T-helper 9 cell (primary cell): ENCODE data around the gene NFKBIE.
A peak's percentile ranks its signal among the peaks of the same experiment; 100 is the strongest.

Experiments
- DNase-seq: peaks from one replicate; pipeline ENCODE4 v3.0.0-alpha.2; 2020

NFKBIE gene

GRCh38 chr6:44257025-44257752 is 8.2 kb downstream of the NFKBIE start, which contains the start of gene SLC35B2:
SLC35B2 (minus strand) TSS chr6:44257528; CDS start chr6:44257410, 118 bp downstream.
- DNase-seq = peak; percentile 57

- no peak for DNase-seq
Measured at GRCh38 chr6:44256775-44257024, 8.7 kb downstream of the NFKBIE start.

GRCh38 chr6:44255871-44256774 is 9.2 kb downstream of the NFKBIE start:
- DNase-seq = no peak

- no peak for DNase-seq
Measured at GRCh38 chr6:44255105-44255808, 10.1 kb downstream of the NFKBIE start.

DNA sequence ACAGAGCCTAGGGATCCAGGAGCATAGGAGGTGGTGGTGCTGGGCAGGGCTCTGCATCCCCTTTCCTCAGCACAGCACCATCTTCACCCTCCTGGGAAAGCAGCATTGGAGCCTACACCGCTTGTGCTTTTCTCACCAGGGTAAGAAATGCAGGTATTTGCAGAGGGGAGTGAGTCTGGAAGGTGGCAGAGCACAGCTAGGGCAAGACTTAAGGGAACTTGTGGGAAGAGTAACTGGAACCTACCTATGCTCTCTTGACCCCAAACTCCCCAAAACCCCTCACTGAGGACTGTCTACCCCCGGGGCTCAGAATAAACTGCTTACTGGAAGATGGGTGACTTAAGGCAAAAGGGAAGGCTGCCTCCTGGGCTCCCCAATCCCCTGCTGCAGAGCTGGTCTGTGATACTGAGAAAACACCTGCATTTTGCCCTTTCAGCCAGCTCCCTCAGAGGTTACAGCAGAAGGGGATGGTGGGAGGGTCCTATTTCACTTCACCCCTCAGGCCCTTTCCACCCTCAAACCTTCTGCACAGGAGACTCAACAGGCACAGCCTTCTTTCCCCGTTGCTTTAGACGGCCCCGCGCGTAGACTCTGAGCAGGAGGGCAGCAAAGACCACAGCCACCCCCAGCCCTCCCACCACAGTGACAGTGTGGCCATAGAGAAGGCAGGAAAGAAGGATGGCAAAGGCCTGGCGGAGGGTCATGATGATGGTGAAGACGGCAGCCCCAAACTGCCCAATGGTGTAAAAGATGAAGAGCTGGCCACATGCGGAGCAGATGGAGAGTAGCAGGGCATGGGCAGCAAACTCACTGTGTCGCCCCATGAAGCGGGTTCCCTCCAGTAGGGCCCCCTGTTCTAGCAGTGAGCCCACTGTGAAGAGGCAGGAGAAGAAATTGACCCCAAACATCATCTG is 10.9 kb downstream of the NFKBIE start:
- no peak for DNase-seq

DNA sequence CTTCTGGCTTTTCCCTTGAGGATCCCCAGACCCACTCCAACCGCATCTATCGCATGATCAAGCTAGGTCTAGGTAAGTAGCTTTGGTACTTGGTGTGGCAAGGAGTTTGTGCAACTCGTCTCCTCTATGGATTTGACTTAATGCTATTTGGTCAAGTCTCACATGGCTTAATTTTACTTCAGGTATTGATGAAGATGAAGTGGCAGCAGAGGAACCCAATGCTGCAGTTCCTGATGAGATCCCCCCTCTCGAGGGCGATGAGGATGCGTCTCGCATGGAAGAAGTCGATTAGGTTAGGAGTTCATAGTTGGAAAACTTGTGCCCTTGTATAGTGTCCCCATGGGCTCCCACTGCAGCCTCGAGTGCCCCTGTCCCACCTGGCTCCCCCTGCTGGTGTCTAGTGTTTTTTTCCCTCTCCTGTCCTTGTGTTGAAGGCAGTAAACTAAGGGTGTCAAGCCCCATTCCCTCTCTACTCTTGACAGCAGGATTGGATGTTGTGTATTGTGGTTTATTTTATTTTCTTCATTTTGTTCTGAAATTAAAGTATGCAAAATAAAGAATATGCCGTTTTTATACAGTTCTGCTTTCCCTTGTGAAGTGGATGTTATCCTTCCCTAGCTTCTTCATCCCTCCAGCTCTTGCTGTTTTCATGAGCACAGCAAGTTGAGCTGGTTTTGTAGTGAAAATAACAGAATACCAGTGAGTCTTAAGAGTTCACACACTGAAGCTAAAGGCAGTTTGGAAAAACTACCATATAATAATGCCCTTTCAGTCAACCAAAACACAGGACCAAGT is 11.8 kb downstream of the NFKBIE start:
- DNase-seq = peak; percentile 61

DNA sequence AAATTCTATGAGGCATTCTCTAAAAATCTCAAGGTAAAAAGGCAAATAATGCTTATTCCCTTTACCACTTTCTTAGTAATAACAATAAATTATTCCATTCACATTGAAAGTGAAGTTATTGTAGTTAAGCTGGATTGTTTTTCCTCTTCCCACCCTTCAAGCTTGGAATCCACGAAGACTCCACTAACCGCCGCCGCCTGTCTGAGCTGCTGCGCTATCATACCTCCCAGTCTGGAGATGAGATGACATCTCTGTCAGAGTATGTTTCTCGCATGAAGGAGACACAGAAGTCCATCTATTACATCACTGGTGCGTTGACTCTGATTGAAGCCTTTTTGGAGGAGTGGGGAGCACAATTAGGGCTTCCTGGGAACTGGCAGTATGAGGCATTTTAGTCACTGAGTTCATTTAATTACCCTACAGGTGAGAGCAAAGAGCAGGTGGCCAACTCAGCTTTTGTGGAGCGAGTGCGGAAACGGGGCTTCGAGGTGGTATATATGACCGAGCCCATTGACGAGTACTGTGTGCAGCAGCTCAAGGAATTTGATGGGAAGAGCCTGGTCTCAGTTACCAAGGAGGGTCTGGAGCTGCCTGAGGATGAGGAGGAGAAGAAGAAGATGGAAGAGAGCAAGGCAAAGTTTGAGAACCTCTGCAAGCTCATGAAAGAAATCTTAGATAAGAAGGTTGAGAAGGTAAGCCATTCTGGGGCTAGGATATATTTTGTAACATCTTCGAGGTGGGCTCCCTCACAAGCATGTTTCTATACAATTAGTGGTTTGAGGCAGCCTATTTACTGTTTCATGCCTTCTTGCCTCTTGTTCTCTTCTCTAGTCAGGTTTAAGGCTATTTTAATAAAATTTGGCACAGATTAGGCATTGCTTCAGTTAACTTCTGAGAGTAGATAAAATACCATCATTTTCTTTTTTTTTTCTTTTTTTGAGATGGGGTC is 13.5 kb downstream of the NFKBIE start:
- DNase-seq = no peak

DNA sequence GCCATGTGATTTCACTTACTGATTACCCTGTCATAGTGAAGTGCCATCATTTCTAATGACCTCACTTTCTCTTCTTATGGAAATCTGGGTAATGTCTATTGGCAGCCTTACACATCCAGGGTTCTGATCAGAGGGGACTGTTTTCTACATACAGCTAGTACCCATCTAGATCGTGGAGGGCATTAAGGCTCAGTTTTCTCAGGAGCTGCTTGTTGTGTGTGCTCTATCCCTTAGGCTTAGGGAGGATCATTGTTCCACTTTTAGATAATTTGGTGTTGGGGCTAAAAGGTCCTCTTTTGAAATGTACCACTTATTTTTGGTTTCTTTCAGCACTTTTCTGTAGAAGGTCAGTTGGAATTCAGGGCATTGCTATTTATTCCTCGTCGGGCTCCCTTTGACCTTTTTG is 14.6 kb downstream of the NFKBIE start:
- no peak for DNase-seq

GRCh38 chr6:44250067-44250717 is 15.2 kb downstream of the NFKBIE start:
- no peak for DNase-seq

DNA sequence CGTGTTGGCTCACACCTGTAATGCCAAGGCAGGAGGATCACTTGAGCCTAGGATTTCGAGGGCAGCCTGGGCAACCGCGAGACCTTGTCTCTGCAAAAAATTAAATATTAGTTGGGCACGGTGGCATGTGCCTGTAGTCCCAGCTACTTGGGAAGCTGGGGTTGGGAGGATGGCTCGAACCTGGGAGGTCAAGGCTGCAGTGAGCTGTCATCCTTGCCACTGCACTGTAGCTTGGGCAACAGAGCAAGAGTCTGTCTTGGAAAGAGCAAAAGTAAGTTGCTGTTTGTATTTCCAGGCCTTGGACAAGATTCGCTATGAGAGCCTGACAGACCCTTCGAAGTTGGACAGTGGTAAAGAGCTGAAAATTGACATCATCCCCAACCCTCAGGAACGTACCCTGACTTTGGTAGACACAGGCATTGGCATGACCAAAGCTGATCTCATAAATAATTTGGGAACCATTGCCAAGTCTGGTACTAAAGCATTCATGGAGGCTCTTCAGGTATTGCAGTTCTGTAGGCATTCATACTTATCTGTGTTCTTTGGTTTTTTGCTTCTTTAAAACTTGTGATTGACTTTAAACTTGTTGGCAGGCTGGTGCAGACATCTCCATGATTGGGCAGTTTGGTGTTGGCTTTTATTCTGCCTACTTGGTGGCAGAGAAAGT is 16.1 kb downstream of the NFKBIE start:
- DNase-seq = no peak

DNA sequence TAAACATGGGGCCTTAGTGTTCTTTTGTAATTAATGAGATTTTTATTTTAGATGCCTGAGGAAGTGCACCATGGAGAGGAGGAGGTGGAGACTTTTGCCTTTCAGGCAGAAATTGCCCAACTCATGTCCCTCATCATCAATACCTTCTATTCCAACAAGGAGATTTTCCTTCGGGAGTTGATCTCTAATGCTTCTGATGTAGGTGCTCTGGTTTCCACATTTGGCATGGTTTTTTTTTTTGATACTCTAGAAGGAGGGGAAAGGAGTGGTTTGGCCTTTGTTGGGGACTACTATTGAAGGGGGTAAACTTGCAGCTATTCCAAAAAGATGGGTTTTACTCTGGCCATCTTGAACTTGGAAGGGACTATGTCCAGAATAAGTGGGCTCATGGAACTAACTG is 16.8 kb downstream of the NFKBIE start:
- DNase-seq = no peak

GRCh38 chr6:44247338-44248302 is 17.7 kb downstream of the NFKBIE start:
- DNase-seq = peak; percentile 85

- DNase-seq = peak; percentile 90
Measured at GRCh38 chr6:44246663-44247337, 18.6 kb downstream of the NFKBIE start, which contains the start of gene HSP90AB1. HSP90AB1 (plus strand) TSS chr6:44247101; CDS start chr6:44248630, 1,529 bp downstream.

- DNase-seq = peak; percentile 68
Measured at GRCh38 chr6:44245912-44246662, 19.3 kb downstream of the NFKBIE start.

- no peak for DNase-seq
Measured at GRCh38 chr6:44245391-44245911, 19.9 kb downstream of the NFKBIE start.

DNA sequence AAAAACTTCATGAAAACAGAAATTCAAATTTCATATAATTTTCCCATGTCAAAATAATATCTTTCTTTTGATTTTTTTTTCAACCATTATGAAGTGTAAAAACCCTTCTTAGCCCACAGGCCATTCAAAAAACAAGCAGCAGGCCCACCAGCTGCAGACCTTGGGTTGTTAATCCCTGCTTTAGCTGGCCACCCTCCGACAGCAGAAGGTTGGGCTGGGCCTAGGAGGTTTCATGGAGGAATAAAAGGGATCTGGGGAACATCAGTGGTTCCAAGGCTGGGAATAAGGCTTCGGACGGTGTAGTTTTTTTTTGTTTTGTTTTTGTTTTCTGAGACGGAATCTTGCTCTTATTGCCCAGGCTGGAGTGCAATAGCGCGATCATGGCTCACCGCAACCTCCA is 22.0 kb downstream of the NFKBIE start:
- no peak for DNase-seq
